GM19035 (cell line): ENCODE results near the gene NPTX2.
"Not testable (repeated sequence)": the region's sequence is repeated elsewhere in the genome, so short reads cannot be mapped to it uniquely, and the experiment has no call there.

Source experiments
- ATAC-seq: cut with Tn5 transposase; IDR thresholded peaks from one replicate; pipeline ENCODE4 v1.9.1; 2021; ENCODE audit not compliant: unreplicated experiment

NPTX2 gene, protein sequence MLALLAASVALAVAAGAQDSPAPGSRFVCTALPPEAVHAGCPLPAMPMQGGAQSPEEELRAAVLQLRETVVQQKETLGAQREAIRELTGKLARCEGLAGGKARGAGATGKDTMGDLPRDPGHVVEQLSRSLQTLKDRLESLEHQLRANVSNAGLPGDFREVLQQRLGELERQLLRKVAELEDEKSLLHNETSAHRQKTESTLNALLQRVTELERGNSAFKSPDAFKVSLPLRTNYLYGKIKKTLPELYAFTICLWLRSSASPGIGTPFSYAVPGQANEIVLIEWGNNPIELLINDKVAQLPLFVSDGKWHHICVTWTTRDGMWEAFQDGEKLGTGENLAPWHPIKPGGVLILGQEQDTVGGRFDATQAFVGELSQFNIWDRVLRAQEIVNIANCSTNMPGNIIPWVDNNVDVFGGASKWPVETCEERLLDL

DNA sequence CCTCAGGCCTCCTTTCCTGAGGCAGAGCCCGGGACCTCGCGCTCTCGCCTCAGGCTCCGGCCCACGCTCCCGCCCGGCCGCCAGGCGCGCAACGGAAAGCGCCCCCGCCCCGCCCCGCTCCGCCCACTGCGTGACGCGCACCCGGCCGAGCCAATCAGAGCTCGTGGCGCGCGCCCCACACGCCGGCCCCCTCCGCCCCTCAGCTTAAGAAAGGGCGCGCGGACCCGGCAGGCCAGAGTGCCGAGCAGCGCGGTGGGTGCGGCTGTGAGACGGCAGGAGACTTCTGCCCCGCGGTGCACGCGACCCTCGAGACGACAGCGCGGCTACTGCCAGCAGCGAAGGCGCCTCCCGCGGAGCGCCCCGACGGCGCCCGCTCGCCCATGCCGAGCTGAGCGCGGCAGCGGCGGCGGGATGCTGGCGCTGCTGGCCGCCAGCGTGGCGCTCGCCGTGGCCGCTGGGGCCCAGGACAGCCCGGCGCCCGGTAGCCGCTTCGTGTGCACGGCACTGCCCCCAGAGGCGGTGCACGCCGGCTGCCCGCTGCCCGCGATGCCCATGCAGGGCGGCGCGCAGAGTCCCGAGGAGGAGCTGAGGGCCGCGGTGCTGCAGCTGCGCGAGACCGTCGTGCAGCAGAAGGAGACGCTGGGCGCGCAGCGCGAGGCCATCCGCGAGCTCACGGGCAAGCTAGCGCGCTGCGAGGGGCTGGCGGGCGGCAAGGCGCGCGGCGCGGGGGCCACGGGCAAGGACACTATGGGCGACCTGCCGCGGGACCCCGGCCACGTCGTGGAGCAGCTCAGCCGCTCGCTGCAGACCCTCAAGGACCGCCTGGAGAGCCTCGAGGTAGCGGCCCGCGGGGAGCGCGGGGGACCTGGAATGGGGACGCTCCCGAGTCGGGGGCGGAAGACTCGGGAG, at the start of gene NPTX2:
TSS of gene NPTX2 (plus strand) at position 235 of the 909 bp plus-strand sequence. CDS start at position 412, 177 bp downstream.
- ATAC-seq = no peak

DNA sequence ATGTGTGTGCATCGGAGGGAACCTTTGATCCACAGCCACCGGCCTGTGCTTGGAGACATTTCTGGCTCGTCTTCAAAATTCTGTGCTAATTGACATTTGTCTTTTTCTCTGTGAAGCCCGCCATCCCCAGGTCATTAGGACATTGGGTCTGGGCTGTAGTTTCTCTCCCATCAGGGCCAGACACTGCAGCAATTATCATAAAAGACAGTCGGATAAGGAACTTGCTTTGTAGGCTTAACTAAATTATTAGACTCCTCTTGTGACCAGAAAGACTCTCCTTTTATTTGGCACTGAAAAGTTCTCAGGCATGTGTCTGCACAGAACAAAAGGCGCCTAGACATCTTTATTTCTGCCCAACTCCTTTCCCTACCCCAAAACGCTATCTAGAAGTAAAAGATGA, 49.1 kb upstream of the NPTX2 start:
- no peak for ATAC-seq

DNA sequence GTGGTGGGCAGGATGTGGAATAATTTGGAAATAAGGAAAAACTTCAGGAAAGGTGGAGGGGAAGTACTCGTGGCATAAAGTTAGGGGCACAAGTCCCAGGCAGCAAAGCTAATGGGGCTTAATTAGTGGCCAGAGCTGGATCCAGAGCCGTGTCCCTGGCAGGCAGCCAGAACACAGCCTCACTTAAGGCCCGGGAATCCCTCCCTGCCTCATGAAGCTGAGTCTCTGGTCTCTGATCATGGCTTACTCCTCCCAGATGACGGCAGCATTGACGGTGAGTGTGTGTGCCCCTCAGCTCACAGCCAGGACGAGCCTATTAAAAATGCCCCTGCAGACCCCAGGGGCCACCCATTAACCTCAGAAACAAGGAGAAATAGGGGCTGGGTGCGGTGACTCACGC, 48.2 kb upstream of the NPTX2 start:
- no peak for ATAC-seq

DNA sequence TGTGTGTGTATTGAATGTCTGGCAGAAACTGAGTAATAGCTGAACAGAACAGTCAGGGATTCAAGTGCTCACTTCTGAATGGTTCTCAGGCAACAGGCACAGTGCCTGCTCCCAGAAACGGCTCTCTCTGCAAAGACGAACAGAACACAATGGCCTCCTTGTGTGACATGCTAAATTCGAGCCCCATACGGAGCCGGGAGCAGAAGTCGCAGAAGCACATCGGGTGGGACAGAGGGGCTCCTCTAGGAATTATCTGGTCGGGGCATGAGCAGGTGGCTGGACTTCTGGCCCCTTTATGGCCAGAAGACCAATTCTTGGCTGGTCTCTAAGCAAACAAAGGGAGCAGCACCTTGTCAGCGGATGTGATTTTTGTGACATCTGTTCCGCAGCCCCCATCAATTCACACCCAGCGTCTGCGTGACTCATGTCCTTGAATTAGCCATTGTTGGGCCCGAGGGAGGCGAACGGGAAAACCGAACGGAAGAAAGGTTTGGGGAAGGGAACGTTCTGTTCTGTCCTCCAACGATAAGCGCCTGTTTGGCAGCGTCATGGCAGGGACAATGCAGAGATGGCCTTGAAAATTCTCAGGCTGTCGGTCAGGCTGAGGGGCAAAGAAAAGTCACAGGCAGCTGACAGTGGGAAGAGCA, 47.3 kb upstream of the NPTX2 start:
- no peak for ATAC-seq

DNA sequence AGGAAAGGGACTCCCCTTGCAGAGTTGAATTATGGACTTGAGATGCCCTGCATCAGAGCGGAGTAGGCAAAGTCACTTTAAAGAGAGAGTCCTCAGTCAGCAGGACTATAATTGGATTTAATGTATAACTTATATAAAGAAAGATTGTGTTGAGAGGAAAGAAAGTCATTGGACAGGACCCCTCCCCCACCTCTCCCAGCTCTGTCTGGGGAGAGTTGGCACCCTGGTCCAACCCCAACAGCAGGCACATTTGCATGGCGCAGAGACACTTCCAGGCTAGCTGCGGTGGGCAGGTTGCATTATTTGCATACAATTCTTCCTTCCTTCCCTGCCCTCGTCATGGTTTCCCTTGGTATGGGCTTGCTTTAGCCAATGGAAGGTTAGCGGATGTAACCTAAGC, 46.1 kb upstream of the NPTX2 start:
- ATAC-seq = no peak

DNA sequence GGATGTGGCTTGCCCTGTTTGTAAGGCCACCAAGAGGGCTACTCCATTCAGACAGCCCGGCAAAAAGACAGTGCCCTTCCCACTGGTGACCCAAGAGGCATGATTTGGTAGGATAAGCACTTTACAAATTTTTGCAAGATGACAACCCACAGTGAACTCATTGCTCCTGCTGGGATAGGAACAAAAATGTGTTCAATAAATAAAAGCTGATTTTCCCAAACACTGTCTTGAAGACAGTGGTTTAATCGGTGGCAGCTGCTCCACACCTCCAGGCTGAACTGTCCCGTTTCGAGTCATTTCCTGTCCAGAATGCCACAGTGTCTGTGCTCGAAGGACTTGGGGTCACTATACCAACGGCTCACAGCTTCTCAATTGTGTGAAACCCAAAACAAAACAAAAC, 45.1 kb upstream of the NPTX2 start:
- no peak for ATAC-seq

DNA sequence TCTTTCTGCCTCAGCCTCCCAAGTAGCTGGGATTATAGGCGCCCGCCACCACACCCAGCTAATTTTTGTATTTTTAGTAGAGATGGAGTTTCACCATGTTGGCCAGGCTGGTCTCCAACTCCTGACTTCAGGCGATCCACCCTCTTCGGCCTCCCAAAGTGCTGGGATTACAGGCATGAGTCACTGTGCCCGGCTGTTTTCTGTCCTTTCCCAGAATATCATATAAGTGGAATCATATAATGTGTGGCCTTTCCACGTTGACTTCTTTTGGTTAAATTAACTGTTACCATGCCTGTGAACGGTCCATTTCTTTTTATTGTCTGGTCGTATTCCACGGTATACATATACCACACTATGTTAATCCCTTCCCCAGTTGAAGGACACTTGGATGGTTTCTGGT, 44.4 kb upstream of the NPTX2 start:
- not testable (repeated sequence) for ATAC-seq

DNA sequence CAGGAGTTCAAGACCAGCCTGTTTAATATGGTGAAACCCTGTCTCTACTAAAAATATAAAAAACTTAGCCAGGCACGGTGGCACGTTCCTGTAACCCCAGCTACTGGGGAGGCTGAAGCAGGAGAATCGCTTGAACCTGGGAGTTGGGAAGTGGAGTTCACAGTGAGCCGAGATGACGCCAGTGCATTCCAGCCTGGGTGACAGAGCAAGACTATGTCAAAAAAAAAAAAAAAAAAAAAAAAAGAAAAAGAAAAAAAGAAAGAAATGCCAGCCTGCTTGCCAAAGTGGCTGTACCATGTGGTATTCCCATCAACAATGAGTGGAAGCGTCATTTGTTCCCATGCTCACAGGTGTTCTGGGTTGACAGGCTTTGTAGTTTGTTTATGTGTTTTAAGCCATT, 43.3 kb upstream of the NPTX2 start:
- no peak for ATAC-seq

DNA sequence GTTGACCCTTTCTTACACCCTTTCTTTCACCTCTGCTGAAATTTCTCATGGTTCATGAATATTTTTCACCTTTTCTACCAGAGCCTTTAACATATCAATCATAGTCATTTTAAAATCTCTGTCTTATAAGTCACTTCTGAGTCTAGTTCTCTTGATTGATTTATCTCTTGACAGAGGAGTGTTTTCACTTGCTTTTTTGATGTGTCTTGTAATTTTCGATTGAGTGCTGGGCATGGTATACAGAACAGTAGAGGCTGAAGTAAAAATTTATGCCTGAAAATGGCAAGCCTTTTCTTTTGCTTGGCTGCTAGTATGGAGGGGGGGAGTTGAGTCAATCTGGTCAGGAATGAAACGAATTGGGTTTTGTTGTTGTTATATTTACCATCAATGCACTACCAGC, 41.2 kb upstream of the NPTX2 start:
- ATAC-seq = no peak

DNA sequence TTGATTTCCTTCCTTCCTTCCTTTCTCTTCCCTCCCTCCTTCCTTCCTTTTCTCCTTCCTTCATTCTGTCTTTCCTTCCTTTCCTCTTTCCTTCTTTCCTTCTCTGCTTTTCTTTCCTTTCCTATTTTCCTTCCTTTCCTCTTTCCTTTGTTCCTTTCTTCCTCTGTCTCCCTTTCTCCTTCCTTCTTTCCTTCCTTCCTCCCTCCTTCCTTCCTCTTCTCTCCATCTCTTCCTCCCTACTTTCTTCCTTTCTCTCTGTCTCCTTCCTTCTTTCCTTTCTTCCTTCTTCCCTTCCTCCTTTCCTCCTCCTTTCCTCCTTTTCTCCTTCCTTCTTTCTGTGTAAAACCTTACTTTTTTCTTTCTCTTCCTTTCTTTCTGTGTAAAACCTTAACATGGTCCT, 32.3 kb upstream of the NPTX2 start:
- ATAC-seq = no peak

DNA sequence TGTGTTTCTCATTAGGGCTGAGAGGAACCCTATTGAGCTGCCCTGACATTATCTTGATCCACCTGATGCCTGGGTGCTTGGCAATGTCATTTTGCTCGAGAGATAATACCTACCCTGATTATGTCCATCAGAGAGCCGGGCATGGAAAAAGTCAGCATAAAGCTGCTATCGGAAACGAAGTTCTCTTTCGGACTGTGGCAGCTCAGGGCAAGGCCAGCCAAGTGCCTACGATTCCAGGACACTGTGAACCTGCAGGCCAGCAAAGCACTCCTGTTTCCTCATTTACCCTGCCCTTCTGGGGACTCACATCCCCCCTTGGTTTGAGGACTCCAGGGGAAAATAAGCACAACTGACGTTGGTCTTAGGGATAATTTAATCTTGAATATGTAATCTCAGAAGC, 25.2 kb upstream of the NPTX2 start:
- no peak for ATAC-seq

DNA sequence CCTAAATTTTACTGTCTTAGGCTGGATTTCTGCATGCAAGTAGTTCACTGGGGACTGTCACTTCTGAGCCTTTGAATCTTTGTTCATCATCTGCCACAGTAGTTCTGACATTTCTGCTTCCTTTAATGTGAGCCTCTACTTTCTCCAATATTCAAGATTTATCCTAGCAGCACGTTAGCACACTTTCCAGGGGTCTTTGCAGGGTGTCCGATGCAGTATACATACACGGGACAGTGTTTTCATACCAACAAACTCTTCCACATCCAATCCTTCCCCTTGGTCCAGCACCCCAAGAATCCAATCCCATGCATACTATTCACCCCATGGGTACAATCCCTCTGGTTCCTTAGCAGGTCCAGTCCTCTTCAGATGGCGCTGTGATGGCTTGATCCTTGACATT, 22.7 kb upstream of the NPTX2 start:
- no peak for ATAC-seq

DNA sequence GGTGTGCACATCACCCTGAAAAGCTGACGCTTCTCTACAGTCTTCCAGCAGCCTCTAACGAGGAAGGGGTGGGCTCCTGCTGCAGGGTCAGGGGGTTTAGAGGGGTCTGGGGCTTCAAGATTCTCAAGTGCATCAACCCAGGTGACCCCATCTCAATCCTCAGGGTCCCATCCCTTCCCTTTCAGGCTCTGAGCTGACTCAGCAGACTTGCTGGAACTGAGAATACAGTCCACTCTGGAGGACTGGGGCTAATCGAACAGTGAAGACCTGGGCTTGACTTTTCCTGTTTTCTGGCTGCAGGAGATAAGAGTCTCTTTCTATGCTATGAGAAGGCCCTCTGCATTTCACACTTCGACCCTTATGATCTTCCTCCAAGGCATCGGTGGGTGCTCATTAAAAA, 22.3 kb upstream of the NPTX2 start:
- no peak for ATAC-seq

DNA sequence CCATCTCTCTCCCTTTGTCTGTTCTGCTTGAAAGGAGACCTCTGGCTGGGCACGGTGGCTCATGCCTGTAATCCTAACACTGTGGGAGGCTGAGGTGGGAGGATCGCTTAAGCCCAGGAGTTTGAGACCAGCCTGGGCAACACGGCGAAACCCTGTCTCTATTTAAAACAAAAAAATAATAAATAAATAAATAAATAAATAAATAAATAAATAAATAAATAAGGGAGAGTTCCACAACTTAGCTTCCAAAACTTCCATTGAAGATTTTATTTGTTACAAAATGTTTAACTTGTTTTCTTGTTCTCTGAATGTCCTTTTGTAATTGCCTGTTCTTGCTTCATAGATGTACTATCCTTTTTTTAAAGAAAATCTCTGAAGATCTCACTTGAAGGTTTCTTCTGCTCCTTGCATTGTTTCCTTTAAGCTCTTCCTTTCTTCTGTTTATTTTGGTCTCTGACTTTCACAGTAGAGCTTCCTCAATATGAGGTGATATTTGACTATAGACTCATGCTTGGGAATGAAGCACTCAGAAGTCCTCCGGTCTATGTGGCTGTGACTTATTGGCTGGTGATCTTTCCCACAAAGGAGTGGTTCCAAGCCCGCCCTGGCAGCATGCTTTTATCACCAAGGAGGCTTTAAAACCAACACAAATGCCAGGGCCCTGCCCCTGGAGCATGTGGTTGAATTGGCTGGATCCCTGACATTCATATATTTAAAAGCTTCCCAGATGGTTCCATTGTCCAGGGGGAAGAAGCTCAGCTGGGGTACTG, 18.1 kb upstream of the NPTX2 start:
- no peak for ATAC-seq

DNA sequence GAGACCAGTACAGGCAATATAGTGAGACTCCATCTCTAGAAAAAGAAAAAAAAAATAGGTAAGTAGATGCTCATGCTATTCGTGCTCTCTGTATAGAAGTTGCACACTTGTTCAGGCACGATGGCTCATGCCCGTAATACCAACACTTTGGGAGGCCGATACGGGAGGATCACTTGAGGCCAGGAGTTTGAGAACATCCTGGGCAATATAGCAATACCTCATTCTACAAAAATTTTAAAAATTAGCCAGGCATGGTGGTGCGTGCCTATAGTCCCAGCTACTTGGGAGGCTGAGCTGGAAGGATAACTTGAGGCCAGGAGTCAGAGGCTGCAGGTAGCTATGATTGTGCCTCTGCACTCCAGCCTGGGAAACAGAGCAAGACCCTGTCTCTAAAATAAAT, 17.2 kb upstream of the NPTX2 start:
- no peak for ATAC-seq

DNA sequence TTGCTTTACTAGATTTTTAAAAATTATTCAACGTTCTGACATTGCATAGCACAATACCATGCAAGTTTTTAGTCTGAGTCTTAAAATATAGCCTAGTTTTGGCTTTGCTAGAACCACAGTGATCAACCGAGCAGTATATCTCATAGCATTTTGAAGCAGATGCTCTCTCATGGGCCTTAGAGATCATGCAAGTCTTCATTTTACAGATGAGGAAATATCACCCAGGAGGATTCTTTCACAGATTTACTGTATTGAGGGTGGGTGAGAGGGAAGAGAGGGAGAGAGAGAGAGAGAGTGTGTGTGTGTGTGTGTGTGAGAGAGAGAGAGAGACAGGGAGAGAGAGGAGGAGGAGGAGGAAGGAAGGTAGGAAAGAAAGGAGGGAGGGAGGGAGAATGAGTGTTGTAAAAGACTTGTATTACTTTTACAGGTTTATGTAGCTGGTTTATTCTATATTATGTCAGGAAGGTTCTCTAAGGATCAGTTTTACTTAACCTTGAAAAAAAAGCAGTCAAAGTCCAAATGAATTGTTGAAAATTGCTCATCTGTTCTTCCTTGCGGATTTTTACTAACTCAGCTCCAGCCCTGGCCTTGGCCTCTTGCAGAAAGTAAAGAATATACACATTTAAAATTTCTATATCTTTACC, 14.2 kb upstream of the NPTX2 start:
- ATAC-seq = no peak

DNA sequence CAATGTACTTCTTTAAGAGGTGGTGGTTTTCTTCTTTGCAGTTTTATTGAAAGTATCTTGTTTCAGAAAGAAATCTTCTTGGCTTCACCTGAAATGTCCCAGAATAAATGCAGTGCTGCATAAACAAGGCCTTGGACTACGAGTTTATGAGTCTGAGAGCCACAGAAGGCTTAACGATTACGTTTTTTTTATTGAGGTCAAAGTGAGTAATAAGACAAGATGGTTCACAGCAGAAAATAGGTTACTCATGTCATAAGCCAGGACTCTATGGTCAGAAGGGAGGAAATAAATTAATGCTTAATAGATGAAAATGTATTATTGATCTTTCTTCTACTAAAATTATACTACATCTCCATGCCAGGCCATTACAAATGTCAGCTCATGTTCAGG, 13.7 kb upstream of the NPTX2 start:
- no peak for ATAC-seq

DNA sequence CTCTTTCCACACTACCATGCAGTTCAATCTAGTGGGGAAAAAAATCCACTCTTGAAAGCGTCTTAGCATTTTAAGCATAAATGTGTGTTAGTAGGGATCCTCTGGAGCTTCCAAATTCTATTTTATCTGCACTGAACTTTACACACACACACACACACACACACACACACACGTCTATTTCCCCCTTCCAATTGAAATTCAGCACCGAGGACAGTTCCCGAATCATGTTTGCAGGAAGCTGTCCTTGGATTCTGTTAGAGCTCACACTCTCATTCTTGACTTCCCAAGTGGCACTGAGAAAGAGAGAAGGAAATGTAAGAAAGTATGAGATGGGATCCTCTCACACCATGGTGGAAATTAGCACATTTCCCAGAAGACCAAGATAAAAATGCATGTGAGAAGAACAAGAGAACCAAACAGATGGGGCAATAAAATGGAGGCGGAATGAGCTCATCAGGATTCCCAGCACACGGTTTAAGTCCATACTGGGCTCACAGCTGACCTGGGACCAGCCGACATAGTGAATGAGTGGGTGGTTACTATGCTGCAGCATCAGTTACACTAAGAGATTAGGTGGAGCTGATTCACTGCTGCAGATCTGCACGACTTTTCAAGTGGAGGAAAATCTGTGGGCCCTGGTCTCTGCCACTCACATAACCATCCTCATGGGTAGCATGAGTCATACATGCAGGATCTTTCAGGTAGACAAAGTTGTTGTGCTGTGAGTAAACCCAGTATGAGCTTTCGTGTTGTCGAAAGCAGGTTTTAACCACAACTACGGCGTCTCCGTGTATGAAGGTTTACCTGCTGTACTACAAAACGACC, 3.3 kb upstream of the NPTX2 start:
- no peak for ATAC-seq

DNA sequence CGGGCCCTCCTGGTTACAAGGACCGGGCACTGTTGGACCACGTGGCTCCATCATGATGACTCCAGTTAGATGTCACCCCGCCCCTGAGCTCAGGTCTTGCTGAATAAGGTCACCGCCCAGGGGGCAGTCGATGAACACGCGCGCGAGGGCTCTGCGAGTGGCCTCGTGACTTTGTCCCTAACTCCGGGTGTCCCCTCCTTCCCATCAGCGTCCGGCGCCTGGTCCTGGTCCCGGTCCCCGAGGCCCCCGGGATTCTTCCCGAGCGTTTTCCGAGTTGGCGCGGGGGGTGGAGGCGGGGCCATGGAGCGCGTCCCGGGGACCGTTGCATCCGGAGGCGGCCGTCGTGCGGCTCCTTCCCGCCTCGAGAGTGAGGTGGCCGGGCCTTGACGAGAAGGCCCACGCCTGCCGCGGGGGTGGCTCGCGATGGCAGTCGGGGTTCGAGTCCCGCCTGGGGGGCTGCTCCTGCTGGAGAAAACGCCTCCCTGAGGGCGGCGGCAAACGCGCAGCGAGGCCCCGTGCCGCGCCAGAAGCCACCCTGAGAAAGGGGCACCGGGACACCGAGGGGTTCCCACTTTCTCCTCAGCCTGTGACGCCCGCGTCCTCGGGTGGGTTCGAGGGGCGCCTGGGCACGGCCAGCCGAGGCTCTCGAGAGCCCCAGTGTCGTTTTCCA, 569 bp upstream of the NPTX2 start:
- no peak for ATAC-seq
